22Rv1 (cell line): Measurements from ENCODE around the gene NEURL1.
"Not testable (repeated sequence)": the region's sequence is repeated elsewhere in the genome, so short reads cannot be mapped to it uniquely, and the experiment has no call there.

Experiments used
- H3K27ac ChIP-seq: fragments of 450-650 bp; 2 replicates; pipeline ENCODE4 v1.5.1; 2017
- ZFX ChIP-seq: fragments of 450-650 bp; IDR thresholded peaks from 2 replicates; pipeline ENCODE4 v1.6.1; 2017; ENCODE audit warnings: antibody characterized with exemption, borderline replicate concordance
- TF ChIP-seq, protein P1 (sequence below): fragments of 450-650 bp; IDR thresholded peaks from 2 replicates; pipeline ENCODE4 v1.5.1; 2017; ENCODE audit warnings: mild to moderate bottlenecking

The NEURL1 gene

DNA sequence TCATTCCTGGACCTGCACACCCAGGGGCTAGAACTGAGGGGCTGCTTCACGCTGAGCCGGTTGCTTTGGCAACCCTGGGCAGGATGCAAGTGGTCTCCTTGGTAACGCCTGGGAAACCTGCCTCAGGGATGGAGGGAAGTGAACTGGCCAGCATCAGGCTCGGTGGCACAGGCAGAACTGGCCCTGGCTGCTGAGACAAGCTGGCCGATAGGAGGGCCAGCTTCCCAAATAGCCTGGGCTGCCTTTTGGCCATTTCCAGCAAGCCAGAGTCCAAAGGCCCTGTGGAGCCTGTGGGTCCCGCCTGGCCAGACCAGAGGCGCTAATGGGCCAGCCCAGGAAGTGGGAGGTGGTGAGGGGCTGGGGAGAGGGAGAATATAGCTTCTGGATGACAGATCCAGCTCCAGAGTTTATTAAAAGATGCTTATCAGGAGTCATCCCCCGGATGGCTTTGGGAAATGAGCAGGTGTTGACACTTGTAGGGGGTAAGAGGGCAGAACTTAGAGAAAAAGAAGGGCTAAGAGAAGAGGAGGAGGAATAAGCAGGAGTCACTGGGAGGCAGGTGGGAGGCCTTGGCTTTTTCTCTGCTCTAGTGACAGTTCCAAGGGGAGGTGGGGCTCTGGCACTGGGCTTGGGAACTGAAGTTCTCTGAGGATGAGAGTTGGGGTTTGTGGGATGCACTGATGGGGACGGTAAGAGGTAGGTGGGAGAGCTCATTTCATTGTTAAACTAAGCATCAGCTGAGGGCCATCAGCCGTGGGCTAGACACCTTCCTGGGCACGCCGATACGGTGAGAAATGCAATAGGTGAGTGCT lies 9.6 kb downstream of the NEURL1 start:
- no peak overlapping the region for H3K27ac ChIP-seq
- TF ChIP-seq, protein P1, sequence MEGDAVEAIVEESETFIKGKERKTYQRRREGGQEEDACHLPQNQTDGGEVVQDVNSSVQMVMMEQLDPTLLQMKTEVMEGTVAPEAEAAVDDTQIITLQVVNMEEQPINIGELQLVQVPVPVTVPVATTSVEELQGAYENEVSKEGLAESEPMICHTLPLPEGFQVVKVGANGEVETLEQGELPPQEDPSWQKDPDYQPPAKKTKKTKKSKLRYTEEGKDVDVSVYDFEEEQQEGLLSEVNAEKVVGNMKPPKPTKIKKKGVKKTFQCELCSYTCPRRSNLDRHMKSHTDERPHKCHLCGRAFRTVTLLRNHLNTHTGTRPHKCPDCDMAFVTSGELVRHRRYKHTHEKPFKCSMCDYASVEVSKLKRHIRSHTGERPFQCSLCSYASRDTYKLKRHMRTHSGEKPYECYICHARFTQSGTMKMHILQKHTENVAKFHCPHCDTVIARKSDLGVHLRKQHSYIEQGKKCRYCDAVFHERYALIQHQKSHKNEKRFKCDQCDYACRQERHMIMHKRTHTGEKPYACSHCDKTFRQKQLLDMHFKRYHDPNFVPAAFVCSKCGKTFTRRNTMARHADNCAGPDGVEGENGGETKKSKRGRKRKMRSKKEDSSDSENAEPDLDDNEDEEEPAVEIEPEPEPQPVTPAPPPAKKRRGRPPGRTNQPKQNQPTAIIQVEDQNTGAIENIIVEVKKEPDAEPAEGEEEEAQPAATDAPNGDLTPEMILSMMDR, result no peak
- TF ChIP-seq ZFX, result no peak

DNA sequence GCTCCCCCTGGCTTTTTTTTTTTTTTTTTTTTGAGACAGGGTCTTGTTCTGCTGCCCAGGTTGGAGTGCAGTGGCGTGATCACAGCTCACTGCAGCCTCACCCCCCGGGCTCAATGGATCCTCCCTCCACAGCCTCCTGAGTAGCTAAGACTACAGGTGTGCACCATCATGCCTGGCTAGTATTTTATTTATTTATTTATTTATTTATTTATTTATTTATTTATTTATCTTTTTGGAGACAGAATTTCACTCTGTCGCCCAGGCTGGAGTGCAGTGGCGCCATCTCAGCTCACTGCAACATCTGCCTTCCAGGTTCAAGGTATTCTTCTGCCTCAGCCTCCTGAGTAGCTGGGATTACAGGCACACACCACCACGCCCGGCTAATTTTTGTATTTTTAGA lies 10.3 kb downstream of the NEURL1 start:
- H3K27ac ChIP-seq, result not testable (repeated sequence)

DNA sequence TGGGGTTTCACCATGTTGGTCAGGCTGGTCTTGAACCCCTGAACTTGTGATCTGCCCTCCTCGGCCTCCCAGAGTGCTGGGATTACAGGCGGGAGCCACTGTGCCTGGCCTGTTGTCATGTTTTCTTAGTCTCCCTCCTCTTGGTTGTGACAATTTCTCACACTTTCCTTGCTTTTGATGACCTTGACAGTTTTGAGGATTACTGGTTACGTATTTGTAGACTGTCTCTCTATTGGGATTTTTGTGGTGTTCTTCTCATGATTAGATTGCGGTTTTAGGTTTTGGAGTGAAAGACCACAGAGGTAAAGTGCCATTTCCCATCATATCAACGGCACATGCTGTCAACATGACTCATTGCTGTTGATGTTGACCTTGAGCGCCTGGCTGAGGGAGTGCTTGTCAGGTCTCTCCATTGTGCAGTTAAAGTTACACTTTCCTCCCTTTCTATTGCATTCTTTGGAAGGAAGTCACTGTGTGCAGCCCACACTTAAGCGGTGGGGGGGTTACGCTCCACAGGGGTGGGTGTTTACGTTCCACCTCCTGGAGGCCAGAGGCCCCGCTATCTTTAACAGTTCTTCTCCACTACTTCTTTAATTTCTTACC lies 10.8 kb downstream of the NEURL1 start:
- no peak overlapping the region for H3K27ac ChIP-seq
- no peak for TF ChIP-seq ZFX
- TF ChIP-seq, protein P1, result no peak

DNA sequence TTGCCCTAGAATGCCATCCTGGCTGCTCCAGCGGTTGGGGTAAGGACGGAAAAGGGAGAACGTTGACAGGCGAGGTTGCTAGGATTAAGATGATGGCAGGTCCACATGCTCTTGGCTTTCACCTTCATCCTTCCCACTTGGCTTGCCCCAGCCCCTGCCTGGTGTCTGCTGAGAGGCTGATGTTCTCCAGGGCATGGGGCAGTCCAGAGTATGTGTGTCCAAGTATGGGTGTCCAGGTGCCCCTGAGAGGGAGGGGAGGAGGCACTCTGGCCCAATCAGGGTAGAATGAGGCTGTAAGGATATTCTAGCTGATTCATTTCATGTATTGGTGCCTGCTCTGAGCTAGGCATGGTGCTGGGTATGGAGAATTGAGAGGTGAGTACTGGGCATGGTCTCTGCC lies 12.6 kb downstream of the NEURL1 start:
- H3K27ac ChIP-seq, result no peak overlapping the region
- TF ChIP-seq, protein P1, result no peak
- TF ChIP-seq ZFX, result no peak

DNA sequence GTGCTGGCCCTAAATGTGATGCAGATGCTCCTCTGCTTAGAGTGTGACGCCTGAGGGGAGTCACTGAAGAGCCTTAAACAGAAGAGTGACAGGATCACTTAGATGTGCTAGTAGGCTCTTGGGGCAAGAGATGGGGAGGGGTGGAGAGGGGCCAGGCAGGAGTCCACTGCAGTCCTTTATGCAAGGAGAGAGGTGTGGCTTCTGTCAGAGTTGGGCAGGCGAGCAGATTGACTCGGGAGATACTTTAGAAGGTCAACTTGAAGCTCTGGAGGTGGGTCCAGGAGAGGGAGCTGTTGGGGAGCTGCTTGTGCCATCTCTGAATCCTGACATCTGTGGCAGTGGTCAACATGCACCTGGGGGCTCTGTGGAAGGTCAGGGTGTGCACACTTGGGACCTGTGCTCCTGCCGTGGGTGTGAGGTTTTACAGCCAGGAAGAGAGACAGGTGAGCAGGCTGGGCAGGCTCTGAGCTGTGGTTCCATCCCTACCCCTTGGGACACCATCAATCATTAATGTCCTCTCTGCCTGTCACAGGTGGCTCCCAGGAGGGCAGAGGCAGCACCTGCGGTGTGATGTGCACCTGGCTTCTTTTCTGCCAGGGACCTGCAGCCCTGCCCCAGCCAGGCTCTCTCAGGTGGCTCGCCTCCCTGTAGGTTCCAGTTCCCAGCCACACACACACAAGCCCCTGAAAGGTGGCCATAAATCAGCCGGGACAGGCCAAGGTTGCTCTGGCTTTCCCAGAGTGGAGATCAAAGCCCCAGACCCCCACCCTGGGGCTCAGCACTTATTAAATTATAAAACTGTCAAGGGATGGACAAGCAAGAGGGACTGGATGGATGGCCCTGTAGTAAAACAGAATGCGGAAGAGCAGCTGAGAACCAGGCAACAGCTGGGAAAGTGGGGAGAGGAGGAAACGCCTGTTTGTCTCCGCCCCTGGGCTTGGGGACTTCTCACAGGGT lies 14.0 kb downstream of the NEURL1 start:
- TF ChIP-seq, protein P1, result no peak
- no peak for TF ChIP-seq ZFX
- H3K27ac ChIP-seq, result no peak overlapping the region

DNA sequence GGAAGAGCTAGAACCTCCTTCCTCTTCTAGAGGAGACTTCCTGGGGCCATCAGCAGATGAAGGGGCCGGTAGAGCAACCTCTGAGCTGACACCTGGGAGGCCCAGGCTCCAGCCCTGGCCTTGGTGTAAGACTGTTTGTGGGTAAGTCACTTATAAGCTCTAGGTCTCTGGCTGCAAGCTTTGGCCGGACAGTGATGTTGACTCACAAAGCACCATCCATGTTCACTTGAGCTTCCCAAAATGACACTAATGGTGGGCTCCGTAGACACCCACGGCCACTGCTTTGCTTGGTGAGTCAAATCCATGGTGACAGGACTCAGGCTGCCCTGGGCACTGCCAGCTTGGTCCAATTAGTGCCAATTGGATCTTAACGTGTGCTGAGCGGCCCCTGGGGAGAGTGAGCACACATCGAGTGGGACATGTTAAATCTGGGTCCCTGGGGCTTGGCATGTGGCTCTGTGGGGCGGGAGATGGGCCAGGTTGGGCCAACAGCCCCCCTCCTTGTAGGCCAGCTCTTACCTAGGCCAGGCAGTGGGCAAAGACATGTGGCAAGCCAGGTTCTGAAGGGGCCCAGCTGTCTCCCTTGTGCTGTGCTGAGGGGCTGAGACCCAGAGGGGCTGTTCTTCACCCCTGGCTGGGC lies 16.7 kb downstream of the NEURL1 start:
- H3K27ac ChIP-seq, result no peak overlapping the region
- TF ChIP-seq ZFX, result no peak
- TF ChIP-seq, protein P1, result no peak
